IMR-90 (cell line): ENCODE results near the gene CCDC170. TPM values are rescaled to one million over a fixed set of nuclear protein-coding genes. Genes with fewer than 3 reads are reported as not detected.

Experiments
- ATAC-seq: fragments of 200-7000 bp; cut with Tn5 transposase; 2 replicates; pipeline ENCODE4 v1.9.1; 2020; ENCODE audit warnings: low read depth, mild to moderate bottlenecking, moderate library complexity
- BruUV-seq: library from RNA; stranded (reverse); fragments of 400-500 nt; replicated peaks from 2 replicates; lab custom pipeline; 2021; lab: Mats Ljungman, UMichigan
- CTCF ChIA-PET: fragments of 300-600 bp; formaldehyde crosslinking; extraction: SDS; loops from one replicate; lab custom pipeline; 2021; ENCODE audit warnings: antibody characterized with exemption; lab: Yijun Ruan, JAX
- POLR2A ChIA-PET: fragments of 300-600 bp; sonication (Branson Sonifier 250); formaldehyde crosslinking; loops from one replicate; lab custom pipeline; 2022; ENCODE audit warnings: antibody characterized with exemption; ENCODE audit not compliant: unreplicated experiment; lab: Charles Lee
- DNase-seq: peaks from one replicate; pipeline ENCODE4 v3.0.0; 2013
- H2AFZ ChIP-seq: replicated peaks from 2 replicates; pipeline ENCODE3; 2013; ENCODE audit warnings: low read length, mild to moderate bottlenecking; ENCODE audit not compliant: poor library complexity
- H2AK5ac ChIP-seq: 2 replicates; pipeline ENCODE4 v1.6.1; 2013; ENCODE audit warnings: low read depth, low read length, inconsistent platforms
- H2AK9ac ChIP-seq: replicated peaks from 2 replicates; pipeline ENCODE3; 2013; ENCODE audit warnings: mild to moderate bottlenecking, low read depth, low read length, moderate library complexity; ENCODE audit not compliant: poor library complexity
- H2BK120ac ChIP-seq: 2 replicates; pipeline ENCODE4 v1.6.1; 2013; ENCODE audit warnings: low read depth, low read length, inconsistent platforms
- H2BK15ac ChIP-seq: 3 replicates; pipeline ENCODE4 v1.6.1; 2013; ENCODE audit warnings: low read depth, low read length, inconsistent platforms
- H2BK20ac ChIP-seq: 2 replicates; pipeline ENCODE4 v1.6.1; 2013; ENCODE audit warnings: low read depth, mild to moderate bottlenecking, inconsistent platforms, low read length, moderate library complexity
- H2BK5ac ChIP-seq: 2 replicates; pipeline ENCODE4 v1.6.1; 2013; ENCODE audit warnings: mild to moderate bottlenecking, low read depth, low read length, inconsistent platforms; ENCODE audit not compliant: poor library complexity, severe bottlenecking
- H3K14ac ChIP-seq: replicated peaks from 2 replicates; pipeline ENCODE4 v1.6.1; 2013; ENCODE audit warnings: low read depth, low read length, inconsistent platforms
- H3K18ac ChIP-seq: 2 replicates; pipeline ENCODE4 v1.6.1; 2013; ENCODE audit warnings: low read depth, low read length, control low read depth
- H3K23ac ChIP-seq: 2 replicates; pipeline ENCODE4 v1.6.1; 2013; ENCODE audit warnings: low read depth, low read length, inconsistent platforms
- H3K27ac ChIP-seq: 2 replicates; pipeline ENCODE4 v1.5.1; 2013; ENCODE audit warnings: mild to moderate bottlenecking, control low read depth, low read length; ENCODE audit not compliant: insufficient read depth
- H3K27me3 ChIP-seq: 2 replicates; pipeline ENCODE4 v1.6.1; 2013; ENCODE audit warnings: low read length; ENCODE audit not compliant: control insufficient read depth, insufficient read depth
- H3K36me3 ChIP-seq: 2 replicates; pipeline ENCODE4 v1.6.1; 2013; ENCODE audit warnings: low read length, mixed read lengths; ENCODE audit not compliant: control insufficient read depth, insufficient read depth
- H3K4ac ChIP-seq: 2 replicates; pipeline ENCODE4 v1.6.1; 2013; ENCODE audit warnings: low read depth, low read length, inconsistent platforms
- H3K4me1 ChIP-seq: 2 replicates; pipeline ENCODE4 v1.6.1; 2013; ENCODE audit warnings: low read length, mixed read lengths; ENCODE audit not compliant: control insufficient read depth, insufficient read depth
- H3K4me2 ChIP-seq: 2 replicates; pipeline ENCODE4 v1.6.1; 2013; ENCODE audit warnings: low read depth, mild to moderate bottlenecking, control low read depth, low read length, moderate library complexity
- H3K4me3 ChIP-seq: 2 replicates; pipeline ENCODE4 v1.5.1; 2013; ENCODE audit warnings: low read depth, mild to moderate bottlenecking, control low read depth, low read length, moderate library complexity; ENCODE audit not compliant: insufficient read depth
- H3K56ac ChIP-seq: 2 replicates; pipeline ENCODE4 v1.6.1; 2013; ENCODE audit warnings: low read length, inconsistent platforms; ENCODE audit not compliant: insufficient read depth; ENCODE audit errors: extremely low read depth
- H3K79me1 ChIP-seq, 2 experiments: 2 replicates each; pipeline ENCODE4 v1.6.1; 2013; ENCODE audit warnings: low read length in 2 of 2, inconsistent platforms in 1 of 2, low read depth in 1 of 2
- H3K9ac ChIP-seq: 2 replicates; pipeline ENCODE4 v1.6.1; 2013; ENCODE audit warnings: low read depth, low read length, control low read depth
- H3K9me1 ChIP-seq: 2 replicates; pipeline ENCODE4 v1.6.1; 2013; ENCODE audit warnings: low read length, inconsistent platforms; ENCODE audit not compliant: insufficient read depth
- H3K9me3 ChIP-seq: 2 replicates; pipeline ENCODE4 v1.6.1; 2013; ENCODE audit warnings: low read length; ENCODE audit not compliant: control insufficient read depth, insufficient read depth
- H4K20me1 ChIP-seq: 2 replicates; pipeline ENCODE4 v1.6.1; 2013; ENCODE audit warnings: low read length, inconsistent platforms; ENCODE audit not compliant: insufficient read depth
- H4K5ac ChIP-seq: 2 replicates; pipeline ENCODE4 v1.6.1; 2013; ENCODE audit warnings: mild to moderate bottlenecking, low read depth, low read length, control low read depth
- H4K8ac ChIP-seq, 2 experiments: 2 replicates each; pipeline ENCODE4 v1.6.1; 2013; ENCODE audit warnings: low read depth in 2 of 2, low read length in 2 of 2, control low read depth in 1 of 2, inconsistent platforms in 1 of 2
- H4K91ac ChIP-seq: 2 replicates; pipeline ENCODE4 v1.6.1; 2013; ENCODE audit warnings: low read depth, low read length, inconsistent platforms; ENCODE audit not compliant: insufficient read depth
- CHD1 ChIP-seq: IDR thresholded peaks from 2 replicates; pipeline ENCODE4 v1.6.1; 2012; ENCODE audit warnings: low read depth, low read length, improper control_type of control experiment
- MAFK ChIP-seq: IDR thresholded peaks from 2 replicates; pipeline ENCODE4 v1.6.1; 2012; ENCODE audit warnings: low read depth, low read length, improper control_type of control experiment
- WGBS, 2 experiments: methylation state at CpG; one replicate each; pipeline versions ENCODE4 v1.1.5 to v1.1.7; 2013; ENCODE audit warnings: missing lambda C conversion rate in 2 of 2; ENCODE audit not compliant: insufficient read length in 1 of 2; ENCODE audit errors: extremely low coverage in 2 of 2; 5-methylcytosine and 5-hydroxymethylcytosine counted together
- dilution Hi-C: fragments of 300-500 bp; cut with HindIII; formaldehyde crosslinking; loops from one replicate; pipeline ENCODE4 v1.14.3; 2018; ENCODE audit warnings: low sequenced_read_pairs; ENCODE audit not compliant: unreplicated experiment
- in situ Hi-C: fragments of 300-500 bp; cut with MboI; formaldehyde crosslinking; loops from 3 replicates; pipeline ENCODE4 v1.14.3; 2019; ENCODE audit warnings: low sequenced_read_pairs, inconsistent platforms, mixed read lengths
- intact Hi-C: fragments of 100-400 bp; cut with micrococcal nuclease; formaldehyde crosslinking; loops from 2 replicates; pipeline ENCODE4 v1.10.0; 2022
- polyA plus RNA-seq, 3 experiments: library from polyadenylated mRNA; depleted of rRNA; stranded (reverse); fragments of >200 nt; gene quantifications; 2 replicates each; pipeline ENCODE4 v1.2.3, GENCODE V29; 2012; ENCODE audit warnings: low replicate concordance in 1 of 3
- total RNA-seq: library from RNA; depleted of rRNA; stranded (reverse); fragments of >200 nt; gene quantifications from 2 replicates; pipeline ENCODE4 v1.2.3, GENCODE V29; 2012
- TF ChIP-seq, protein P1 (sequence below): fragments of 150-350 bp; IDR thresholded peaks from 2 replicates; pipeline ENCODE4 v1.6.1; 2016; ENCODE audit warnings: low read depth, mild to moderate bottlenecking, low read length, moderate library complexity, borderline replicate concordance

The CCDC170 gene
- total and polyA plus RNA-seq, 2 of the 4 experiments (the other 2 are of a cell fraction) = 0.12 to 0.54 TPM

DNA sequence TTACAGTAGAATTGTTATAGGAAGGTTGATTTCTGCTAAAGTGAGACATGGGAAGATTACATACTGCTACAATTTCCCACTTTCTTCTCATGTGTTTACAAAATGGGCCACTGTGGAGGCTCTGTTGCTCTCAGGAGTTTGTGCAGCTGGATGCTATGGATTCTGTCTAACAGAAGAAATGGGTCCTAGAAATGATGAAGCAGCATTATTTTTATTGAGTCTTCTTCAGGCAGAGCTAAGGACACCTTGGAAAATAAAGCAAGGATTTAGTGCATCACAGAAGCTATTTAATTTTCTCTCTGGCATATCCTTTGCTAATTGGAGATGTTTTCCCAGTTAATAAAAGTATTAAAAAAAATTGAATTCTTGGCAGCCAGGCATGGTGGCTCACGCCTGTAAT lies 29.2 kb downstream of the CCDC170 start:
- Histone ChIP-seq H3K4me3 (no peak overlapping the region), H2AK9ac (no peak overlapping the region), H4K91ac (no peak overlapping the region), H3K79me1 (no peaks in the 10 kb centered on the region), H2BK5ac (no peak overlapping the region), H3K4me1 (no peaks in the 10 kb centered on the region), H2BK120ac (no peak overlapping the region), H3K23ac (no peak overlapping the region), H4K20me1 (no peaks in the 10 kb centered on the region), H3K27ac (no peak overlapping the region), H3K9ac (no peak overlapping the region), H3K56ac (no peak overlapping the region), H3K9me1 (no peaks in the 10 kb centered on the region), H2BK15ac (no peak overlapping the region), H4K8ac (no peak overlapping the region), H3K4ac (no peak overlapping the region), H2AK5ac (no peak overlapping the region), H4K5ac (no peak overlapping the region), H3K18ac (no peak overlapping the region), H3K14ac (no peak overlapping the region), H3K36me3 (no peaks in the 10 kb centered on the region), H2BK20ac (no peak overlapping the region), H2AFZ (no peak overlapping the region), H3K4me2 (no peak overlapping the region), H3K9me3 (peaks cover 5% of the 10 kb centered on the region), H3K27me3 (no peaks in the 10 kb centered on the region)
- ATAC-seq = no peak
- DNase-seq = no peak
- no CpG with 5 or more reads among the region's 1 CpG for WGBS, 2 experiments
- CTCF ChIA-PET = no interaction called here
- intact Hi-C loops = no loop called here
- in situ Hi-C loops = no loop called here
- POLR2A ChIA-PET = no interaction called here
- dilution Hi-C loops = no loop called here
- BruUV-seq = no TSS peak
- TF ChIP-seq, protein P1, sequence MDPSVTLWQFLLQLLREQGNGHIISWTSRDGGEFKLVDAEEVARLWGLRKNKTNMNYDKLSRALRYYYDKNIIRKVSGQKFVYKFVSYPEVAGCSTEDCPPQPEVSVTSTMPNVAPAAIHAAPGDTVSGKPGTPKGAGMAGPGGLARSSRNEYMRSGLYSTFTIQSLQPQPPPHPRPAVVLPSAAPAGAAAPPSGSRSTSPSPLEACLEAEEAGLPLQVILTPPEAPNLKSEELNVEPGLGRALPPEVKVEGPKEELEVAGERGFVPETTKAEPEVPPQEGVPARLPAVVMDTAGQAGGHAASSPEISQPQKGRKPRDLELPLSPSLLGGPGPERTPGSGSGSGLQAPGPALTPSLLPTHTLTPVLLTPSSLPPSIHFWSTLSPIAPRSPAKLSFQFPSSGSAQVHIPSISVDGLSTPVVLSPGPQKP = no peak
- TF ChIP-seq MAFK = 0 out of 2 replicates have a peak, but pooled peaks have one; percentile 10
- no peak for TF ChIP-seq CHD1
